DND-41 (cell line): ENCODE measurements around the gene CLDN11.

Experiments
- ATAC-seq: fragments of 200-7000 bp; cut with Tn5 transposase; 3 replicates; pipeline ENCODE4 v1.9.1; 2021; ENCODE audit warnings: low read depth; ENCODE audit not compliant: insufficient read depth
- DNase-seq: peaks from one replicate; pipeline ENCODE4 v3.0.0-alpha.2; 2020
- H2AFZ ChIP-seq: 2 replicates; pipeline ENCODE4 v1.6.0; 2012; ENCODE audit warnings: low read depth, low read length
- H3K27ac ChIP-seq: 2 replicates; pipeline ENCODE4 v1.5.1; 2012; ENCODE audit warnings: low read length, inconsistent platforms
- H3K27me3 ChIP-seq: fragments of 200-600 bp; sonication (generic); 2 replicates; pipeline ENCODE4 v1.6.0; 2012; ENCODE audit warnings: low read length, mild to moderate bottlenecking, inconsistent platforms; ENCODE audit not compliant: insufficient read depth, poor library complexity
- H3K36me3 ChIP-seq: 2 replicates; pipeline ENCODE4 v1.5.1; 2012; ENCODE audit warnings: low read length, inconsistent platforms; ENCODE audit not compliant: insufficient read depth
- H3K4me1 ChIP-seq: 2 replicates; pipeline ENCODE4 v1.5.1; 2012; ENCODE audit warnings: mild to moderate bottlenecking, low read length; ENCODE audit not compliant: insufficient read depth
- H3K4me2 ChIP-seq: 2 replicates; pipeline ENCODE4 v1.6.0; 2012; ENCODE audit warnings: mild to moderate bottlenecking, moderate library complexity, low read length, inconsistent platforms; ENCODE audit not compliant: insufficient read depth
- H3K4me3 ChIP-seq, 2 experiments: fragments of 200-600 bp in 1 of 2; shearing (Covaris generic) in 1 of 2; 2 replicates each; pipeline ENCODE4 v1.5.1; 2012 to 2016; ENCODE audit warnings: inconsistent platforms in 2 of 2, low read length in 2 of 2, mild to moderate bottlenecking in 2 of 2, low read depth in 1 of 2, moderate library complexity in 1 of 2
- H3K79me2 ChIP-seq: 2 replicates; pipeline ENCODE4 v1.6.0; 2012; ENCODE audit warnings: low read length, inconsistent platforms; ENCODE audit not compliant: insufficient read depth
- H3K9ac ChIP-seq: 2 replicates; pipeline ENCODE4 v1.6.0; 2012; ENCODE audit warnings: low read depth, mild to moderate bottlenecking, inconsistent platforms, low read length, moderate library complexity
- H3K9me3 ChIP-seq: 2 replicates; pipeline ENCODE4 v1.5.1; 2012; ENCODE audit warnings: low read length, moderate library complexity, mild to moderate bottlenecking, inconsistent platforms; ENCODE audit not compliant: insufficient read depth, severe bottlenecking
- H4K20me1 ChIP-seq: 2 replicates; pipeline ENCODE4 v1.6.0; 2012; ENCODE audit warnings: low read length; ENCODE audit not compliant: insufficient read depth
- CTCF ChIP-seq: IDR thresholded peaks from 2 replicates; pipeline ENCODE4 v1.5.1; 2012; ENCODE audit warnings: borderline replicate concordance, low read length, moderate library complexity, mild to moderate bottlenecking; ENCODE audit not compliant: poor library complexity, severe bottlenecking; ENCODE audit errors: extremely low read depth
- EZH2 ChIP-seq: IDR thresholded peaks from 3 replicates; pipeline ENCODE4 v1.6.1; 2012; ENCODE audit warnings: borderline replicate concordance, low read depth, mild to moderate bottlenecking, moderate library complexity, low read length, inconsistent platforms; ENCODE audit not compliant: severe bottlenecking

Gene CLDN11

GRCh38 chr3:170413291-170413690, 5.4 kb upstream of the CLDN11 start:
- DNase-seq (no peak), ATAC-seq (no peak)
- no peak overlapping the region for H2AFZ ChIP-seq
- H3K9ac ChIP-seq, result no peak overlapping the region
- no peaks in the 10 kb centered on the region for H4K20me1 ChIP-seq
- no peak for TF ChIP-seq EZH2
- no peak for TF ChIP-seq CTCF
- H3K4me1 ChIP-seq, result no peaks in the 10 kb centered on the region
- no peaks in the 10 kb centered on the region for H3K27me3 ChIP-seq
- no peak overlapping the region for H3K4me3 ChIP-seq
- H3K9me3 ChIP-seq, result no peaks in the 10 kb centered on the region
- no peak overlapping the region for H3K4me2 ChIP-seq
- H3K27ac ChIP-seq, result no peak overlapping the region
- no peaks in the 10 kb centered on the region for H3K36me3 ChIP-seq
- no peaks in the 10 kb centered on the region for H3K79me2 ChIP-seq

- peak; percentile 54 for DNase-seq
- Histone ChIP-seq H2AFZ (no peak overlapping the region), H3K4me2 (no peak overlapping the region), H3K4me3 (no peak overlapping the region), H3K27ac (no peak overlapping the region), H3K4me1 (no peaks in the 10 kb centered on the region), H3K9me3 (no peaks in the 10 kb centered on the region), H3K79me2 (no peaks in the 10 kb centered on the region), H3K36me3 (no peaks in the 10 kb centered on the region), H3K27me3 (no peaks in the 10 kb centered on the region), H4K20me1 (no peaks in the 10 kb centered on the region), H3K9ac (no peak overlapping the region)
- ATAC-seq, result peak; percentile 82
- TF ChIP-seq CTCF, result peak; percentile 95
- no peak for TF ChIP-seq EZH2
Observed at GRCh38 chr3:170414202-170414663, 4.4 kb upstream of the CLDN11 start.

- no peak for TF ChIP-seq CTCF
- no peak for TF ChIP-seq EZH2
- Histone ChIP-seq H3K79me2 (no peaks in the 10 kb centered on the region), H3K4me3 (no peak overlapping the region), H4K20me1 (no peaks in the 10 kb centered on the region), H3K36me3 (no peaks in the 10 kb centered on the region), H2AFZ (no peak overlapping the region), H3K4me2 (no peak overlapping the region), H3K9ac (no peak overlapping the region), H3K9me3 (no peaks in the 10 kb centered on the region), H3K27ac (no peak overlapping the region), H3K4me1 (no peaks in the 10 kb centered on the region), H3K27me3 (no peaks in the 10 kb centered on the region)
- ATAC-seq, result no peak
- no peak for DNase-seq
Observed at GRCh38 chr3:170417090-170417489, 1.6 kb upstream of the CLDN11 start.

GRCh38 chr3:170419557-170420087, 954 bp downstream of the CLDN11 start:
- Histone ChIP-seq H3K9me3 (no peaks in the 10 kb centered on the region), H4K20me1 (no peaks in the 10 kb centered on the region), H2AFZ (no peak overlapping the region), H3K4me3 (no peak overlapping the region), H3K27ac (no peak overlapping the region), H3K4me2 (no peak overlapping the region), H3K79me2 (no peaks in the 10 kb centered on the region), H3K36me3 (no peaks in the 10 kb centered on the region), H3K27me3 (no peaks in the 10 kb centered on the region), H3K9ac (no peak overlapping the region), H3K4me1 (no peaks in the 10 kb centered on the region)
- TF ChIP-seq EZH2 (no peak), CTCF (no peak)
- ATAC-seq, result no peak
- no peak for DNase-seq
